GM19395 (cell line): ENCODE data around the gene APOC1.
"Not testable (repeated sequence)": the region's sequence is repeated elsewhere in the genome, so short reads cannot be mapped to it uniquely, and the experiment has no call there.

Experiments used
- ATAC-seq: cut with Tn5 transposase; IDR thresholded peaks from one replicate; pipeline ENCODE4 v1.9.1; 2021; ENCODE audit warnings: mild to moderate bottlenecking, moderate library complexity; ENCODE audit not compliant: unreplicated experiment

Gene APOC1

GRCh38 chr19:44911896-44912295 is 2.5 kb upstream of the APOC1 start:
- ATAC-seq, result not testable (repeated sequence)

- ATAC-seq, result no peak
Measured at GRCh38 chr19:44912854-44913253, 1.6 kb upstream of the APOC1 start.

- not testable (repeated sequence) for ATAC-seq
Measured at GRCh38 chr19:44913512-44914432, 636 bp upstream of the APOC1 start.

GRCh38 chr19:44924243-44924725 is 9.9 kb downstream of the APOC1 start:
- ATAC-seq, result no peak

- no peak for ATAC-seq
Measured at GRCh38 chr19:44925114-44925891, 10.9 kb downstream of the APOC1 start.

- ATAC-seq, result not testable (repeated sequence)
Measured at GRCh38 chr19:44926245-44927077, 12.1 kb downstream of the APOC1 start.

GRCh38 chr19:44927746-44928145 is 13.3 kb downstream of the APOC1 start:
- ATAC-seq, result no peak

- no peak for ATAC-seq
Measured at GRCh38 chr19:44930088-44930487, 15.7 kb downstream of the APOC1 start.

GRCh38 chr19:44931541-44931940 is 17.1 kb downstream of the APOC1 start:
- ATAC-seq, result no peak

GRCh38 chr19:44939668-44940067 is 25.3 kb downstream of the APOC1 start:
- no peak for ATAC-seq

GRCh38 chr19:44942067-44942571 is 27.7 kb downstream of the APOC1 start, which contains the start of gene APOC4:
Gene APOC4 (plus strand): TSS chr19:44942237. CDS start chr19:44942278, 41 bp downstream.
- no peak for ATAC-seq

- no peak for ATAC-seq
Measured at GRCh38 chr19:44943801-44944249, 29.4 kb downstream of the APOC1 start.

GRCh38 chr19:44947041-44947581 is 32.7 kb downstream of the APOC1 start:
- no peak for ATAC-seq

GRCh38 chr19:44948237-44948636 is 33.8 kb downstream of the APOC1 start:
- ATAC-seq, result no peak

- ATAC-seq, result no peak
Measured at GRCh38 chr19:44948763-44949374, 34.5 kb downstream of the APOC1 start.

GRCh38 chr19:44949550-44949949 is 35.1 kb downstream of the APOC1 start:
- no peak for ATAC-seq

GRCh38 chr19:44951179-44952159 is 37.1 kb downstream of the APOC1 start:
- no peak for ATAC-seq

- no peak for ATAC-seq
Measured at GRCh38 chr19:44954278-44954648, 39.9 kb downstream of the APOC1 start.
